HepG2 (cell line): Measurements from ENCODE around the gene ILRUN. TPM values are rescaled to one million over a fixed set of nuclear protein-coding genes. Genes with fewer than 3 reads are reported as not detected.

ENCODE experiments used
- EEA1 ChIP-seq: sonication (generic); formaldehyde crosslinking; IDR thresholded peaks from 2 replicates; pipeline ENCODE4 v1.5.1; 2020; ENCODE audit warnings: mild to moderate bottlenecking, missing genetic modification reagents, borderline replicate concordance
- ELF1 ChIP-seq: sonication (generic); formaldehyde crosslinking; IDR thresholded peaks from 2 replicates; pipeline ENCODE4 v1.4.0; 2020; ENCODE audit warnings: missing genetic modification reagents
- HNRNPK ChIP-seq: fragments of 200-400 bp; formaldehyde crosslinking; IDR thresholded peaks from 2 replicates; pipeline ENCODE4 v1.6.1; 2018; ENCODE audit warnings: low read length, low read depth, moderate library complexity, mild to moderate bottlenecking; ENCODE audit not compliant: poor library complexity, severe bottlenecking
- IKZF1 ChIP-seq: fragments of 450-650 bp; IDR thresholded peaks from 2 replicates; pipeline ENCODE4 v1.7.1; 2016
- KLF13 ChIP-seq: sonication (generic); formaldehyde crosslinking; IDR thresholded peaks from 2 replicates; pipeline ENCODE4 v1.4.0; 2020; ENCODE audit warnings: mild to moderate bottlenecking, missing genetic modification reagents
- NFE2L1 ChIP-seq: sonication (generic); formaldehyde crosslinking; IDR thresholded peaks from 2 replicates; pipeline ENCODE4 v1.4.0; 2020; ENCODE audit warnings: missing genetic modification reagents, mild to moderate bottlenecking, borderline replicate concordance
- NFIC ChIP-seq: IDR thresholded peaks from 2 replicates; pipeline ENCODE4 v1.6.1; 2012; ENCODE audit warnings: mild to moderate bottlenecking, low read length, inconsistent platforms
- PHF8 ChIP-seq: sonication (generic); formaldehyde crosslinking; IDR thresholded peaks from 2 replicates; pipeline ENCODE4 v1.5.0; 2020; ENCODE audit warnings: missing genetic modification reagents
- RCOR2 ChIP-seq: IDR thresholded peaks from 2 replicates; pipeline ENCODE4 v1.6.1; 2016; ENCODE audit warnings: missing biosample characterization, missing genetic modification reagents
- RFX5 ChIP-seq: IDR thresholded peaks from 2 replicates; pipeline ENCODE4 v1.6.1; 2011; ENCODE audit warnings: low read depth, low read length, improper control_type of control experiment
- SKI ChIP-seq: fragments of 450-650 bp; IDR thresholded peaks from one replicate; pipeline ENCODE4 v1.6.1; 2018; ENCODE audit warnings: mild to moderate bottlenecking; ENCODE audit not compliant: partially characterized antibody
- SOX5 ChIP-seq: IDR thresholded peaks from 2 replicates; pipeline ENCODE4 v1.6.1; 2016; ENCODE audit warnings: borderline replicate concordance
- TCF12 ChIP-seq, 2 experiments: fragments of 450-650 bp in 1 of 2; sonication (generic) in 1 of 2; formaldehyde crosslinking in 1 of 2; IDR thresholded peaks; 2 replicates each; pipeline versions ENCODE4 v1.6.1 to v1.8.0; 2017 to 2022; ENCODE audit warnings: antibody characterized with exemption in 1 of 2, mild to moderate bottlenecking in 1 of 2, missing genetic modification reagents in 1 of 2, moderate library complexity in 1 of 2
- ZFP37 ChIP-seq: sonication (generic); formaldehyde crosslinking; IDR thresholded peaks from 2 replicates; pipeline ENCODE4 v1.4.0; 2020; ENCODE audit warnings: missing genetic modification reagents, borderline replicate concordance
- ZFX ChIP-seq: sonication (generic); formaldehyde crosslinking; IDR thresholded peaks from 2 replicates; pipeline ENCODE4 v1.4.0; 2020; ENCODE audit warnings: mild to moderate bottlenecking, low read depth, missing genetic modification reagents, moderate library complexity
- ZNF180 ChIP-seq: sonication (generic); formaldehyde crosslinking; IDR thresholded peaks from 2 replicates; pipeline ENCODE4 v1.4.0; 2020; ENCODE audit warnings: low read depth, missing genetic modification reagents, borderline replicate concordance
- ZNF205 ChIP-seq: IDR thresholded peaks from 2 replicates; pipeline ENCODE4 v1.6.1; 2018; ENCODE audit warnings: missing biosample characterization, missing genetic modification reagents
- ZNF256 ChIP-seq: sonication (generic); formaldehyde crosslinking; conservative IDR thresholded peaks from 2 replicates; pipeline ENCODE4 v1.4.0; 2020; ENCODE audit warnings: missing genetic modification reagents
- ZNF329 ChIP-seq: sonication (generic); formaldehyde crosslinking; IDR thresholded peaks from 2 replicates; pipeline ENCODE4 v1.9.0; 2021; ENCODE audit warnings: low read depth, mild to moderate bottlenecking, missing genetic modification reagents
- ZNF331 ChIP-seq: sonication (generic); formaldehyde crosslinking; IDR thresholded peaks from 2 replicates; pipeline ENCODE4 v1.4.0; 2020; ENCODE audit warnings: missing genetic modification reagents
- ZNF354B ChIP-seq: sonication (generic); formaldehyde crosslinking; IDR thresholded peaks from 2 replicates; pipeline ENCODE4 v1.8.0; 2022; ENCODE audit warnings: mild to moderate bottlenecking, missing genetic modification reagents
- ZNF446 ChIP-seq: sonication (generic); formaldehyde crosslinking; IDR thresholded peaks from 2 replicates; pipeline ENCODE4 v1.5.0; 2020; ENCODE audit warnings: mild to moderate bottlenecking, missing genetic modification reagents
- ZNF550 ChIP-seq: sonication (generic); formaldehyde crosslinking; IDR thresholded peaks from 2 replicates; pipeline ENCODE4 v1.4.0; 2020; ENCODE audit warnings: mild to moderate bottlenecking, missing genetic modification reagents, borderline replicate concordance
- ZNF644 ChIP-seq: IDR thresholded peaks from 2 replicates; pipeline ENCODE4 v1.6.1; 2016; ENCODE audit warnings: low read depth
- ZNF652 ChIP-seq: IDR thresholded peaks from 2 replicates; pipeline ENCODE4 v1.6.1; 2016; ENCODE audit warnings: low read depth, borderline replicate concordance
- ZZZ3 ChIP-seq: sonication (generic); formaldehyde crosslinking; IDR thresholded peaks from 2 replicates; pipeline ENCODE4 v1.4.0; 2020; ENCODE audit warnings: missing genetic modification reagents, mild to moderate bottlenecking, borderline replicate concordance
- polyA plus RNA-seq, 8 experiments: library from polyadenylated mRNA; depleted of rRNA in 3 of 8; stranded (reverse) in 7 of 8; unstranded in 1 of 8; fragments of >200 nt; fragmentation: Illumina TruSeq in 4 of 8; extraction: Trizol in 4 of 8; gene quantifications; 2 replicates each; pipeline versions ENCODE4 v1.2.1 to v1.2.3, GENCODE V29; 2011 to 2016; ENCODE audit warnings: low read depth in 4 of 8, missing spikeins in 1 of 8, mixed read lengths in 1 of 8; ENCODE audit not compliant: insufficient read depth in 1 of 8
- total RNA-seq, 5 experiments: library from RNA; depleted of rRNA; stranded (reverse); fragments of >200 nt; fragmentation: Illumina TruSeq; extraction: Trizol; gene quantifications; 2 replicates each; pipeline ENCODE4 v1.2.3, GENCODE V29; 2016; ENCODE audit warnings: low read depth in 1 of 5
- TF ChIP-seq, protein P1 (sequence below): sonication (generic); formaldehyde crosslinking; IDR thresholded peaks from 2 replicates; pipeline ENCODE4 v1.8.0; 2022; ENCODE audit warnings: mild to moderate bottlenecking, missing genetic modification reagents
- TF ChIP-seq, protein P2 (sequence below): sonication (generic); formaldehyde crosslinking; IDR thresholded peaks from 2 replicates; pipeline ENCODE4 v1.9.0; 2022; ENCODE audit warnings: missing genetic modification reagents, mild to moderate bottlenecking, borderline replicate concordance
- TF ChIP-seq, protein P3 (sequence below): conservative IDR thresholded peaks from 2 replicates; pipeline ENCODE4 v1.6.1; 2018; ENCODE audit warnings: missing genetic modification reagents

ILRUN gene
- total and polyA plus RNA-seq, 2 of the 13 experiments (the other 11 are each of a cell fraction or from before 2014, with no cell fraction given), result 45.5 to 66.6 TPM

DNA sequence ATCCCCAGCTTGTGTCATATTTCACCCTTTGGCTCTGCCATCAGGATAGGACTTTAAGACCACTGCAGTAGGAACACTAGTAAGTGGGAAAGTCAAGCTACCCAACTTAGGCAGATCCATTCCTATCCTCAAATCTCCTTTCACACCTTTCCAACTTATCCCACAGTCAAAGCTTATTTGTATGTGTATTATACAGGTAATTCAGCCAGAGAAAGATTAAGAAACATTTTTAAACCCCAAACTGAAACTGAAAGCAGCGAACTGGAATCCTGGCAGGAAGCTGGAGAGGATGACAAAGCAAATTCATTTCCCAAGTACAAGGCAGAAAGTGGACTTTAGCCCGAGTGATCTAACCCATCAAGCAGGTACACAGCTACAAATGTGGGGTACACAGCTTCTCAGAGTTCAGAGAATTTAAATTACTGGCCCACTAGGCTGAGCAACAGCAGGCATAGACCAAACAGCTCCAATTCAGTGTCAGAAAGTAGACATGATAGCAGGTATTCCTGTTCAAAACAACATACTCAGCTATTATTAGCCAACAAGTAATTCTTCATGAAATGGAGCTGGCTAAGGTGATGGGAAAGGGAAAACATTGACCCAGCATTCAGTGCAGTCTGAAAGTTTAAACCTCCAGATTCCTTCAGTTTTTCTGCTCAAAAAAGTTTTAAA is 39.1 kb downstream of the ILRUN start (continued):
- TF ChIP-seq, protein P1, sequence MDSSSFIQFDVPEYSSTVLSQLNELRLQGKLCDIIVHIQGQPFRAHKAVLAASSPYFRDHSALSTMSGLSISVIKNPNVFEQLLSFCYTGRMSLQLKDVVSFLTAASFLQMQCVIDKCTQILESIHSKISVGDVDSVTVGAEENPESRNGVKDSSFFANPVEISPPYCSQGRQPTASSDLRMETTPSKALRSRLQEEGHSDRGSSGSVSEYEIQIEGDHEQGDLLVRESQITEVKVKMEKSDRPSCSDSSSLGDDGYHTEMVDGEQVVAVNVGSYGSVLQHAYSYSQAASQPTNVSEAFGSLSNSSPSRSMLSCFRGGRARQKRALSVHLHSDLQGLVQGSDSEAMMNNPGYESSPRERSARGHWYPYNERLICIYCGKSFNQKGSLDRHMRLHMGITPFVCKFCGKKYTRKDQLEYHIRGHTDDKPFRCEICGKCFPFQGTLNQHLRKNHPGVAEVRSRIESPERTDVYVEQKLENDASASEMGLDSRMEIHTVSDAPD (CRISPR knock-in tag), result no peak
- TF ChIP-seq ZNF205 (CRISPR knock-in tag) (no peak), SOX5 (CRISPR knock-in tag) (peak; percentile 79), TCF12 (IDR thresholded peaks at IDR 0.05) (no peak), TCF12 (CRISPR knock-in tag; IDR thresholded peaks at IDR 0.05) (peak; percentile 78; the same call in 1 of the 2 replicates), ZNF446 (no peak), ZNF652 (CRISPR knock-in tag) (no peak; the same call in 1 of the 2 replicates), ZNF550 (CRISPR knock-in tag) (no peak), EEA1 (CRISPR knock-in tag) (no peak), RFX5 (no peak; the same call in 1 of the 2 replicates), ELF1 (CRISPR knock-in tag) (peak; percentile 73), HNRNPK (no peak), ZFP37 (CRISPR knock-in tag) (peak; percentile 39; the same call in 1 of the 2 replicates), ZNF256 (CRISPR knock-in tag) (no peak), SKI (no peak), PHF8 (CRISPR knock-in tag) (no peak; the same call in 1 of the 2 replicates), NFIC (peak; percentile 83), ZNF354B (no peak), ZNF331 (CRISPR knock-in tag) (peak; percentile 88), ZFX (CRISPR knock-in tag) (no peak), ZNF329 (CRISPR knock-in tag) (no peak), ZNF644 (no peak; the same call in 1 of the 2 replicates), KLF13 (CRISPR knock-in tag) (no peak), NFE2L1 (CRISPR knock-in tag) (peak; percentile 94; the same call in 1 of the 2 replicates), RCOR2 (CRISPR knock-in tag) (peak; percentile 69), IKZF1 (no peak), ZNF180 (CRISPR knock-in tag) (no peak), ZZZ3 (CRISPR knock-in tag) (no peak)
- TF ChIP-seq, protein P2, sequence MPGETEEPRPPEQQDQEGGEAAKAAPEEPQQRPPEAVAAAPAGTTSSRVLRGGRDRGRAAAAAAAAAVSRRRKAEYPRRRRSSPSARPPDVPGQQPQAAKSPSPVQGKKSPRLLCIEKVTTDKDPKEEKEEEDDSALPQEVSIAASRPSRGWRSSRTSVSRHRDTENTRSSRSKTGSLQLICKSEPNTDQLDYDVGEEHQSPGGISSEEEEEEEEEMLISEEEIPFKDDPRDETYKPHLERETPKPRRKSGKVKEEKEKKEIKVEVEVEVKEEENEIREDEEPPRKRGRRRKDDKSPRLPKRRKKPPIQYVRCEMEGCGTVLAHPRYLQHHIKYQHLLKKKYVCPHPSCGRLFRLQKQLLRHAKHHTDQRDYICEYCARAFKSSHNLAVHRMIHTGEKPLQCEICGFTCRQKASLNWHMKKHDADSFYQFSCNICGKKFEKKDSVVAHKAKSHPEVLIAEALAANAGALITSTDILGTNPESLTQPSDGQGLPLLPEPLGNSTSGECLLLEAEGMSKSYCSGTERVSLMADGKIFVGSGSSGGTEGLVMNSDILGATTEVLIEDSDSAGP, result no peak
- TF ChIP-seq, protein P3, sequence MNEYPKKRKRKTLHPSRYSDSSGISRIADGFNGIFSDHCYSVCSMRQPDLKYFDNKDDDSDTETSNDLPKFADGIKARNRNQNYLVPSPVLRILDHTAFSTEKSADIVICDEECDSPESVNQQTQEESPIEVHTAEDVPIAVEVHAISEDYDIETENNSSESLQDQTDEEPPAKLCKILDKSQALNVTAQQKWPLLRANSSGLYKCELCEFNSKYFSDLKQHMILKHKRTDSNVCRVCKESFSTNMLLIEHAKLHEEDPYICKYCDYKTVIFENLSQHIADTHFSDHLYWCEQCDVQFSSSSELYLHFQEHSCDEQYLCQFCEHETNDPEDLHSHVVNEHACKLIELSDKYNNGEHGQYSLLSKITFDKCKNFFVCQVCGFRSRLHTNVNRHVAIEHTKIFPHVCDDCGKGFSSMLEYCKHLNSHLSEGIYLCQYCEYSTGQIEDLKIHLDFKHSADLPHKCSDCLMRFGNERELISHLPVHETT (CRISPR knock-in tag), result no peak
